ENCODE measurements around the gene RHCG.

RHCG gene

GRCh38 chr15:89496155-89497098 lies at the start of gene RHCG:
TSS of gene RHCG (minus strand) at chr15:89496583. CDS start at chr15:89496544, 39 bp downstream.
- TF ChIP-seq ZFX (IDR thresholded peaks at IDR 0.05): no peak
- no peak for TF ChIP-seq CTCF (conservative IDR thresholded peaks at IDR 0.05)
- H3K27ac ChIP-seq: no peak within 1 kb of the TSS

- no peak for TF ChIP-seq ZFX (IDR thresholded peaks at IDR 0.05)
- TF ChIP-seq CTCF (conservative IDR thresholded peaks at IDR 0.05): no peak
- H3K27ac ChIP-seq: no peak overlapping the region
These were observed 47.0 kb upstream of the RHCG start for GRCh38 chr15:89543389-89543788.

- H3K27ac ChIP-seq: no peak overlapping the region
- TF ChIP-seq CTCF (conservative IDR thresholded peaks at IDR 0.05) (no peak), ZFX (IDR thresholded peaks at IDR 0.05) (no peak)
These were observed 46.0 kb upstream of the RHCG start for GRCh38 chr15:89542369-89542768.

- TF ChIP-seq ZFX (IDR thresholded peaks at IDR 0.05) (no peak), CTCF (conservative IDR thresholded peaks at IDR 0.05) (no peak)
- no peak overlapping the region for H3K27ac ChIP-seq
These were observed 42.6 kb upstream of the RHCG start for GRCh38 chr15:89539027-89539426.

GRCh38 chr15:89533861-89534544 lies 37.6 kb upstream of the RHCG start:
- no peak for TF ChIP-seq ZFX (IDR thresholded peaks at IDR 0.05)
- no peak for TF ChIP-seq CTCF (conservative IDR thresholded peaks at IDR 0.05)

GRCh38 chr15:89531796-89532537 lies 35.6 kb upstream of the RHCG start:
- TF ChIP-seq CTCF (conservative IDR thresholded peaks at IDR 0.05) (no peak), ZFX (IDR thresholded peaks at IDR 0.05) (no peak)
- no peak overlapping the region for H3K27ac ChIP-seq

More at GRCh38 chr15:89533861-89534544, 37.6 kb upstream of the RHCG start:
- H3K27ac ChIP-seq: no peak overlapping the region
